ENCODE measurements around the gene MYL7. TPM values are rescaled to one million over a fixed set of nuclear protein-coding genes. Genes with fewer than 3 reads are reported as not detected.
A peak's percentile ranks its signal among the peaks of the same experiment; 100 is the strongest.

The MYL7 gene
- total RNA-seq, 1 experiment from 2014 or later, result not detected

- ATAC-seq, result no peak
- CTCF ChIA-PET, result no interaction called here
- no peaks in the 10 kb centered on the region for H3K9me3 ChIP-seq (ENCODE audit: control insufficient read depth, insufficient read depth, low read depth, low read length)
- H3K4me1 ChIP-seq (ENCODE audit: control insufficient read depth, insufficient read depth, low read length), result no peaks in the 10 kb centered on the region
- no peaks in the 10 kb centered on the region for H3K36me3 ChIP-seq (ENCODE audit: control insufficient read depth, insufficient read depth, low read length)
- in situ Hi-C loops (cut with HindIII; ENCODE audit: low pct_unique_long_range_greater_than_20kb, low sequenced_read_pairs) (no loop called here), intact Hi-C loops (cut with micrococcal nuclease; ENCODE audit: unreplicated experiment) (no loop called here)
- no peak for DNase-seq (ENCODE audit: low read depth, low spot score)
- no peak overlapping the region for H3K27ac ChIP-seq (ENCODE audit: low read length)
- H3K4me3 ChIP-seq (ENCODE audit: low read depth in 2 of 2, low read length in 2 of 2), result no peak overlapping the region
- H3K27me3 ChIP-seq (ENCODE audit: control insufficient read depth, insufficient read depth, low read length), result no peaks in the 10 kb centered on the region
- POLR2A ChIA-PET, result no interaction called here
- no TSS peak for BruUV-seq (replicated peaks)
- TF ChIP-seq POLR2AphosphoS5 (IDR thresholded peaks at IDR 0.05; ENCODE audit: low read depth, low read length) (no peak), REST (IDR thresholded peaks at IDR 0.05; ENCODE audit: insufficient read depth in 1 of 2, low read depth in 2 of 2, low read length in 1 of 2) (no peak), CTCF (IDR thresholded peaks at IDR 0.05) (no peak), SIN3A (IDR thresholded peaks at IDR 0.05; ENCODE audit: borderline replicate concordance, insufficient read depth, low read depth, low read length) (no peak), TCF7L2 (IDR thresholded peaks at IDR 0.05; ENCODE audit: low read depth, low read length) (no peak)
Observed at GRCh38 chr7:44147026-44147991, 6.2 kb upstream of the MYL7 start.

DNA sequence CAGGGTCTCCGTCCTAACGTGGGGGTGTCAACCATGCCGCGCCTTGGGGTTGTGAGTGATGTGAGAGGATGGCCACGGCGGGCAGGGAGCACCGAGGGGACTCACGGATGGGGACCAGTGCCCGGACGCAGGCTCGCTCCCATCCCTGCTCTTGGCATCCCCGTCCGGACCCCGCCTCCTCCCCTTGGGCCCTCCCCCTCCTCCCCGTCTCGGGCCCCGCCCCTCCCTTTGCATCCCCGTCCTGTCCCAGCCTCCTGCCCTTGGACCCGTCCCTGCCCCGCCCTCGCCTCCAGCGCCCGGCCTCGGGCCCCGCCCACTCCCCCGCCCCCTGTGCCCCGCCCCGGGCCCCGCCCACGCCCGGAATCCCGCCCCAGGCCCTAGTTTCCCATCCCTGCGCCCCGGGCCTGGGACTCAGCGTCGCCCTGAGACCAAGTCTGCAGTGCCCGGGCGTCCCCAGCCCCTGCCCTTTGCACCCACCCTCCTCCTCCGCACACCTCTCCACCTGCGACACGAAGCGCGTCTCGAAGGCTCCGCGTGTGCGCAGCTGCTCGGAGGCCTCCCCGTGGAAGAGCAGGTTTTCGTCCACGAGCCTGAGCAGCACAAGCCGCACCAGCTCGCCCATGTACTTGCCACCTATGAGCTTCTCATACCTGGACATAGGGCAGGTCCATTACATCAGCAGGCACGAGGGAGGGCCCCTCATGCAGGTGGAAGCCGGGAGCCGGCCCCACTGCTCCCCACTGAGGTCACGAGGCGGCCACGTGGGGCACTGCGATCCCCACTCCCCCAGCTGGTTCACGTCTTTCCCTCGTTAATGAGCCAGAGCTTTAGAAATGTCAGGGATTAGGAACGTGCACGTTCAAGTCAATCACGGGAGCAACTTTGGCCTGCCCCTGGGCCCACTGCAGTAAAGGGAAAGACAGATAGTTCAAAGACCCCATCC lies 5.1 kb upstream of the MYL7 start:
- Histone ChIP-seq H3K27me3 (ENCODE audit: control insufficient read depth, insufficient read depth, low read length) (no peaks in the 10 kb centered on the region), H3K4me1 (ENCODE audit: control insufficient read depth, insufficient read depth, low read length) (no peaks in the 10 kb centered on the region), H3K36me3 (ENCODE audit: control insufficient read depth, insufficient read depth, low read length) (no peaks in the 10 kb centered on the region), H3K4me3 (ENCODE audit: low read depth in 2 of 2, low read length in 2 of 2) (peak overlapping the region; percentile 23 to 30; a peak in 2 of 4 replicates), H3K27ac (ENCODE audit: low read length) (no peak overlapping the region), H3K9me3 (ENCODE audit: control insufficient read depth, insufficient read depth, low read depth, low read length) (no peaks in the 10 kb centered on the region)
- no TSS peak for BruUV-seq (replicated peaks)
- DNase-seq (ENCODE audit: low read depth, low spot score) (no peak), ATAC-seq (peak; percentile 51)
- ChIA-PET POLR2A (no interaction called here), CTCF (no interaction called here)
- in situ Hi-C loops (cut with HindIII; ENCODE audit: low pct_unique_long_range_greater_than_20kb, low sequenced_read_pairs), result no loop called here
- intact Hi-C loops (cut with micrococcal nuclease; ENCODE audit: unreplicated experiment), result no loop called here
- TF ChIP-seq TCF7L2 (IDR thresholded peaks at IDR 0.05; ENCODE audit: low read depth, low read length) (no peak), REST (IDR thresholded peaks at IDR 0.05; ENCODE audit: insufficient read depth in 1 of 2, low read depth in 2 of 2, low read length in 1 of 2) (no peak), POLR2AphosphoS5 (IDR thresholded peaks at IDR 0.05; ENCODE audit: low read depth, low read length) (no peak), SIN3A (IDR thresholded peaks at IDR 0.05; ENCODE audit: borderline replicate concordance, insufficient read depth, low read depth, low read length) (no peak), CTCF (IDR thresholded peaks at IDR 0.05) (no peak)

Data from Panc1 (cell line).